ENCODE measurements around the gene RNF169. TPM values are rescaled to one million over a fixed set of nuclear protein-coding genes. Genes with fewer than 3 reads are reported as not detected.

The RNF169 gene
- total RNA-seq, 1 experiment from 2014 or later, result 28.0 TPM

GRCh38 chr11:74806267-74806666 lies 57.6 kb downstream of the RNF169 start:
- no peak for DNase-seq
- Histone ChIP-seq H3K9me3 (no peaks in the 10 kb centered on the region), H3K27me3 (replicated peaks; ENCODE audit: control insufficient read depth, insufficient read depth, low read length) (no peaks in the 10 kb centered on the region), H3K4me1 (no peaks in the 10 kb centered on the region), H3K4me3 (ENCODE audit: low read depth, low read length) (no peak overlapping the region), H3K36me3 (ENCODE audit: control insufficient read depth, insufficient read depth, low read length) (no peaks in the 10 kb centered on the region)
- Mint-ChIP-seq H3K36me3 (ENCODE audit: insufficient read depth, unreplicated experiment) (peaks cover 5% of the 10 kb centered on the region), H3K4me3 (ENCODE audit: unreplicated experiment) (no peak overlapping the region), H3K4me1 (ENCODE audit: low read depth, unreplicated experiment) (no peaks in the 10 kb centered on the region), H3K27ac (ENCODE audit: unreplicated experiment) (no peak overlapping the region), H3K27me3 (ENCODE audit: insufficient read depth, unreplicated experiment) (no peaks in the 10 kb centered on the region), H3K9me3 (ENCODE audit: unreplicated experiment) (no peaks in the 10 kb centered on the region)
- intact Hi-C loops (cut with micrococcal nuclease; ENCODE audit: unreplicated experiment), result no loop called here
- no TSS peak for BruUV-seq (replicated peaks)
- CTCF ChIA-PET, result no interaction called here
- TF ChIP-seq CTCF (IDR thresholded peaks at IDR 0.05; ENCODE audit: insufficient read depth in 1 of 2, low read depth in 1 of 2, low read length in 1 of 2, severe bottlenecking in 1 of 2, unreplicated experiment in 1 of 2), result no peak
- POLR2A ChIA-PET, result no interaction called here

GRCh38 chr11:74809801-74810200 lies 61.2 kb downstream of the RNF169 start:
- no peak for DNase-seq
- H3K27me3 Mint-ChIP-seq (ENCODE audit: insufficient read depth, unreplicated experiment), result no peaks in the 10 kb centered on the region
- H3K9me3 Mint-ChIP-seq (ENCODE audit: unreplicated experiment), result no peaks in the 10 kb centered on the region
- CTCF ChIA-PET, result no interaction called here
- no peaks in the 10 kb centered on the region for H3K4me1 Mint-ChIP-seq (ENCODE audit: low read depth, unreplicated experiment)
- POLR2A ChIA-PET, result no interaction called here
- H3K4me3 ChIP-seq (ENCODE audit: low read depth, low read length), result no peak overlapping the region
- H3K36me3 ChIP-seq (ENCODE audit: control insufficient read depth, insufficient read depth, low read length), result no peaks in the 10 kb centered on the region
- H3K36me3 Mint-ChIP-seq (ENCODE audit: insufficient read depth, unreplicated experiment), result peaks cover 11% of the 10 kb centered on the region
- intact Hi-C loops (cut with micrococcal nuclease; ENCODE audit: unreplicated experiment), result no loop called here
- H3K4me1 ChIP-seq, result no peaks in the 10 kb centered on the region
- H3K4me3 Mint-ChIP-seq (ENCODE audit: unreplicated experiment), result no peak overlapping the region
- H3K9me3 ChIP-seq, result no peaks in the 10 kb centered on the region
- TF ChIP-seq CTCF (IDR thresholded peaks at IDR 0.05; ENCODE audit: insufficient read depth in 1 of 2, low read depth in 1 of 2, low read length in 1 of 2, severe bottlenecking in 1 of 2, unreplicated experiment in 1 of 2), result no peak
- BruUV-seq (replicated peaks), result no TSS peak
- no peaks in the 10 kb centered on the region for H3K27me3 ChIP-seq (replicated peaks; ENCODE audit: control insufficient read depth, insufficient read depth, low read length)
- H3K27ac Mint-ChIP-seq (ENCODE audit: unreplicated experiment), result peak overlapping the region; percentile 7

GRCh38 chr11:74815966-74816365 lies 67.3 kb downstream of the RNF169 start:
- H3K4me3 ChIP-seq (ENCODE audit: low read depth, low read length), result no peak overlapping the region
- H3K4me3 Mint-ChIP-seq (ENCODE audit: unreplicated experiment), result no peak overlapping the region
- H3K9me3 ChIP-seq, result no peaks in the 10 kb centered on the region
- DNase-seq, result peak in 1 of 2 experiments; percentile 21
- peaks cover 37% of the 10 kb centered on the region for H3K4me1 Mint-ChIP-seq (ENCODE audit: low read depth, unreplicated experiment)
- peaks cover 1% of the 10 kb centered on the region for H3K36me3 ChIP-seq (ENCODE audit: control insufficient read depth, insufficient read depth, low read length)
- BruUV-seq (replicated peaks), result no TSS peak
- peaks cover 31% of the 10 kb centered on the region for H3K4me1 ChIP-seq
- no peaks in the 10 kb centered on the region for H3K27me3 ChIP-seq (replicated peaks; ENCODE audit: control insufficient read depth, insufficient read depth, low read length)
- intact Hi-C loops (cut with micrococcal nuclease; ENCODE audit: unreplicated experiment), result no loop called here
- no peak overlapping the region for H3K27ac Mint-ChIP-seq (ENCODE audit: unreplicated experiment)
- H3K36me3 Mint-ChIP-seq (ENCODE audit: insufficient read depth, unreplicated experiment), result peaks cover 44% of the 10 kb centered on the region
- CTCF ChIA-PET, result no interaction called here
- H3K9me3 Mint-ChIP-seq (ENCODE audit: unreplicated experiment), result peaks cover 19% of the 10 kb centered on the region
- TF ChIP-seq CTCF (IDR thresholded peaks at IDR 0.05; ENCODE audit: insufficient read depth in 1 of 2, low read depth in 1 of 2, low read length in 1 of 2, severe bottlenecking in 1 of 2, unreplicated experiment in 1 of 2), result no peak
- H3K27me3 Mint-ChIP-seq (ENCODE audit: insufficient read depth, unreplicated experiment), result no peaks in the 10 kb centered on the region
- POLR2A ChIA-PET, result no interaction called here
